NB4 (cell line): ENCODE measurements around the gene KLKB1.
"Not testable (repeated sequence)": the region's sequence is repeated elsewhere in the genome, so short reads cannot be mapped to it uniquely, and the experiment has no call there.

Source experiments
- POLR2A ChIP-seq: IDR thresholded peaks from 2 replicates; pipeline ENCODE4 v1.6.1; 2011; ENCODE audit warnings: mild to moderate bottlenecking; ENCODE audit not compliant: insufficient read length; ENCODE audit errors: extremely low read depth
- TF ChIP-seq, protein P1 (sequence below): IDR thresholded peaks from one replicate; pipeline ENCODE4 v1.5.1; 2012; ENCODE audit warnings: low read depth, low read length

DNA sequence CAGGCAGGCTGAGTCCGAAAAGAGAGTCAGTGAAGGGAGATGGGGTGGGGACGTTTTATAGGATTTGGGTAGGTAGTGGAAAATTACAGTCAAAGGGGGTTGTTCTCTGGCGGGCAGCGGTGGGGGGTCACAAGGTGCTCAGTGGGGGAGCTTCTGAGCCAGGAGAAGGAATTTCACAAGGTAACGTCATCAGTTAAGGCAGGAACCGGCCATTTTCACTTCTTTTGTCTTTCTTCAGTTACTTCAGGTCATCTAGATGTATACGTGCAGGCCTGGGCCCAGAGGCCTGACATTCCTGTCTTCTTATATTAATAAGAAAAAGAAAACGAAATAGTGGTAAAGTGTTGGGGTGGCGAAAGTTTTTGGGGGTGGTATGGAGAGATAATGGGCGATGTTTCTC, 14.7 kb downstream of the KLKB1 start:
- TF ChIP-seq, protein P1, sequence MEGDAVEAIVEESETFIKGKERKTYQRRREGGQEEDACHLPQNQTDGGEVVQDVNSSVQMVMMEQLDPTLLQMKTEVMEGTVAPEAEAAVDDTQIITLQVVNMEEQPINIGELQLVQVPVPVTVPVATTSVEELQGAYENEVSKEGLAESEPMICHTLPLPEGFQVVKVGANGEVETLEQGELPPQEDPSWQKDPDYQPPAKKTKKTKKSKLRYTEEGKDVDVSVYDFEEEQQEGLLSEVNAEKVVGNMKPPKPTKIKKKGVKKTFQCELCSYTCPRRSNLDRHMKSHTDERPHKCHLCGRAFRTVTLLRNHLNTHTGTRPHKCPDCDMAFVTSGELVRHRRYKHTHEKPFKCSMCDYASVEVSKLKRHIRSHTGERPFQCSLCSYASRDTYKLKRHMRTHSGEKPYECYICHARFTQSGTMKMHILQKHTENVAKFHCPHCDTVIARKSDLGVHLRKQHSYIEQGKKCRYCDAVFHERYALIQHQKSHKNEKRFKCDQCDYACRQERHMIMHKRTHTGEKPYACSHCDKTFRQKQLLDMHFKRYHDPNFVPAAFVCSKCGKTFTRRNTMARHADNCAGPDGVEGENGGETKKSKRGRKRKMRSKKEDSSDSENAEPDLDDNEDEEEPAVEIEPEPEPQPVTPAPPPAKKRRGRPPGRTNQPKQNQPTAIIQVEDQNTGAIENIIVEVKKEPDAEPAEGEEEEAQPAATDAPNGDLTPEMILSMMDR = not testable (repeated sequence)
- TF ChIP-seq POLR2A = not testable (repeated sequence)
